SK-N-SH treated with all-trans-retinoic acid at 6 μM for 48 hours (cell line): ENCODE data around the gene NTNG1.

Experiments
- ATAC-seq: fragments of 200-7000 bp; cut with Tn5 transposase; 3 replicates; pipeline ENCODE4 v1.9.1; 2020; ENCODE audit warnings: mild to moderate bottlenecking, moderate library complexity
- ARNTL ChIP-seq: fragments of 450-650 bp; formaldehyde crosslinking; IDR thresholded peaks from 2 replicates; pipeline ENCODE4 v1.5.0; 2020; ENCODE audit warnings: low read depth, mild to moderate bottlenecking, moderate library complexity, borderline replicate concordance
- BACH2 ChIP-seq: fragments of 250-450 bp; sonication (Bioruptor Pico); IDR thresholded peaks from 2 replicates; pipeline ENCODE4 v1.9.0; 2021; ENCODE audit warnings: mild to moderate bottlenecking, borderline replicate concordance
- CSDC2 ChIP-seq: fragments of 250-450 bp; sonication (Bioruptor Pico); IDR thresholded peaks from 2 replicates; pipeline ENCODE4 v1.5.0; 2020; ENCODE audit warnings: mild to moderate bottlenecking, moderate library complexity
- CSRNP3 ChIP-seq: fragments of 250-450 bp; sonication (Bioruptor Pico); IDR thresholded peaks from 2 replicates; pipeline ENCODE4 v1.5.1; 2021; ENCODE audit warnings: mild to moderate bottlenecking, moderate library complexity
- ESRRG ChIP-seq: fragments of 250-450 bp; sonication (Bioruptor Pico); IDR thresholded peaks from 2 replicates; pipeline ENCODE4 v1.6.1; 2021; ENCODE audit warnings: mild to moderate bottlenecking
- GLIS3 ChIP-seq: fragments of 250-450 bp; sonication (Bioruptor Pico); IDR thresholded peaks from 2 replicates; pipeline ENCODE4 v1.5.0; 2020; ENCODE audit warnings: mild to moderate bottlenecking, moderate library complexity
- ISL1 ChIP-seq: fragments of 250-450 bp; sonication (Bioruptor Pico); IDR thresholded peaks from 2 replicates; pipeline ENCODE4 v2.1.2; 2022; ENCODE audit warnings: mild to moderate bottlenecking, moderate library complexity
- PATZ1 ChIP-seq: fragments of 250-450 bp; sonication (Bioruptor Pico); IDR thresholded peaks from 2 replicates; pipeline ENCODE4 v1.8.0; 2020; ENCODE audit warnings: mild to moderate bottlenecking, moderate library complexity, borderline replicate concordance
- POU6F1 ChIP-seq: fragments of 250-450 bp; sonication (Bioruptor Pico); IDR thresholded peaks from 2 replicates; pipeline ENCODE4 v1.8.0; 2021; ENCODE audit warnings: low read depth, mild to moderate bottlenecking, moderate library complexity, borderline replicate concordance
- PPARA ChIP-seq: fragments of 250-450 bp; sonication (Bioruptor Pico); IDR thresholded peaks from 2 replicates; pipeline ENCODE4 v1.5.0; 2020; ENCODE audit warnings: mild to moderate bottlenecking, borderline replicate concordance
- RARB ChIP-seq: fragments of 250-450 bp; sonication (Bioruptor Pico); IDR thresholded peaks from 2 replicates; pipeline ENCODE4 v1.8.0; 2021; ENCODE audit warnings: mild to moderate bottlenecking, moderate library complexity
- SNAI2 ChIP-seq: fragments of 250-450 bp; sonication (Bioruptor Pico); IDR thresholded peaks from 2 replicates; pipeline ENCODE4 v1.5.0; 2020; ENCODE audit warnings: mild to moderate bottlenecking, moderate library complexity
- TSHZ2 ChIP-seq: fragments of 250-450 bp; sonication (Bioruptor Pico); IDR thresholded peaks from 2 replicates; pipeline ENCODE4 v1.5.0; 2020; ENCODE audit warnings: mild to moderate bottlenecking, moderate library complexity
- ZFP3 ChIP-seq: fragments of 250-450 bp; sonication (Bioruptor Pico); IDR thresholded peaks from 2 replicates; pipeline ENCODE4 v1.5.0; 2020; ENCODE audit warnings: mild to moderate bottlenecking, moderate library complexity
- ZFP30 ChIP-seq: fragments of 450-650 bp; formaldehyde crosslinking; IDR thresholded peaks from 2 replicates; pipeline ENCODE4 v1.5.0; 2022; ENCODE audit warnings: mild to moderate bottlenecking, moderate library complexity
- ZNF565 ChIP-seq: fragments of 450-650 bp; formaldehyde crosslinking; conservative IDR thresholded peaks from 2 replicates; pipeline ENCODE4 v1.5.0; 2020; ENCODE audit warnings: low read depth, mild to moderate bottlenecking, moderate library complexity
- ZNF70 ChIP-seq: fragments of 450-650 bp; formaldehyde crosslinking; IDR thresholded peaks from 2 replicates; pipeline ENCODE4 v1.5.0; 2020; ENCODE audit warnings: mild to moderate bottlenecking, moderate library complexity
- ZNF8 ChIP-seq: fragments of 450-650 bp; formaldehyde crosslinking; IDR thresholded peaks from 2 replicates; pipeline ENCODE4 v1.5.0; 2020; ENCODE audit warnings: mild to moderate bottlenecking, moderate library complexity

The NTNG1 gene

GRCh38 chr1:107328087-107328486 is 187.2 kb downstream of the NTNG1 start (continued):
- TF ChIP-seq PATZ1 (CRISPR knock-in tag) (no peak), ARNTL (CRISPR knock-in tag) (no peak), ZFP3 (CRISPR knock-in tag) (no peak), POU6F1 (CRISPR knock-in tag) (no peak), CSDC2 (CRISPR knock-in tag) (no peak), CSRNP3 (CRISPR knock-in tag) (no peak; the same call in 1 of the 2 replicates), RARB (CRISPR knock-in tag) (no peak)

GRCh38 chr1:107339775-107340174 is 198.9 kb downstream of the NTNG1 start:
- no peak for TF ChIP-seq BACH2 (CRISPR knock-in tag)
- no peak for TF ChIP-seq ZFP3 (CRISPR knock-in tag)
- no peak for TF ChIP-seq ZNF565 (CRISPR knock-in tag)
- no peak for TF ChIP-seq GLIS3
- TF ChIP-seq CSRNP3 (CRISPR knock-in tag): no peak
- TF ChIP-seq ZNF70 (CRISPR knock-in tag): no peak
- no peak for TF ChIP-seq RARB (CRISPR knock-in tag)
- TF ChIP-seq PPARA (CRISPR knock-in tag): no peak
- no peak for TF ChIP-seq PATZ1 (CRISPR knock-in tag)
- no peak for TF ChIP-seq TSHZ2 (CRISPR knock-in tag)
- no peak for TF ChIP-seq ISL1 (CRISPR knock-in tag)
- TF ChIP-seq ZNF8: no peak
- no peak for TF ChIP-seq ESRRG
- no peak for TF ChIP-seq SNAI2 (CRISPR knock-in tag)
- ATAC-seq: no peak

GRCh38 chr1:107342316-107342715 is 201.5 kb downstream of the NTNG1 start:
- no peak for TF ChIP-seq ARNTL (CRISPR knock-in tag)
- no peak for TF ChIP-seq ZFP30 (CRISPR knock-in tag)
- no peak for ATAC-seq
